GM19023 (cell line): Measurements from ENCODE around the gene XIAP.
"Not testable (repeated sequence)": the region's sequence is repeated elsewhere in the genome, so short reads cannot be mapped to it uniquely, and the experiment has no call there.

ENCODE experiments used
- ATAC-seq: cut with Tn5 transposase; IDR thresholded peaks from one replicate; pipeline ENCODE4 v1.9.1; 2021; ENCODE audit warnings: mild to moderate bottlenecking, moderate library complexity; ENCODE audit not compliant: unreplicated experiment

Gene XIAP

DNA sequence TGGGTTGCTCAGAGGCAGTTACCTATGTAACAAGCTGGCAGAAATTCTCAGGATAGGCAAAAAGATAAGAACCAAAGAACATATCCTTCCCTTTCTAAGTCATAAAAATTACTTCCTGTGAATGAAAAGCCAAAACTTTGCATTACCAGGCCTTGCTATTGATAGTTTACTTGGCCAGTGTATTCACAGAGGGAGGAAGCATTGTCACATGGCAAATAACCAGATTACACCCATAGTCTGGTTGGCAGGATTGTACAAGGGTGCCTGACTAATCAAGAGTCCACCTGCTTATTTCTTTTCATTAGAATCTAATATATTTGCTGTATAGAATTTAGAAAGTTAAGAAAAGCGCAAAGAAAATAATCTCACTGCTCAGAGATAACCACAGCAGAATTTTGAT lies 14.1 kb downstream of the XIAP start:
- ATAC-seq = no peak

DNA sequence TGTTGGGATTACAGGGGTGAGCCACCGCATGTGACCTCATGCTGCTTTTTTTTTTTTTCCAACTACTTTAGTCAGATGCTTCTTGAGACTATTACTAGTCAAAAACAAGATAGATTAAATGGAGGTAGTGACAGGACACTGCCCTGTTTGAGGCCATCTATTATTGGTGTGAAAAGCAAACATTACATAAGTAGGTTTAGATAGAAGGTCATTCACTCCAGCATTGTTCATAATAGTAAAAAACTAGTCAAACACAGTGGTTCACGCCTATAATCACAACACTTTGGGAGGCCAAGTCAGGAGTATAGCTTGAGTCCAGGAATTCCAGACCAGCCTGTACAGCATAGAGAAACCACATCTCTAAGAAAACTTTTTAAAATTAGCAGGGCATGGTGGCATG lies 16.3 kb downstream of the XIAP start:
- ATAC-seq = no peak

DNA sequence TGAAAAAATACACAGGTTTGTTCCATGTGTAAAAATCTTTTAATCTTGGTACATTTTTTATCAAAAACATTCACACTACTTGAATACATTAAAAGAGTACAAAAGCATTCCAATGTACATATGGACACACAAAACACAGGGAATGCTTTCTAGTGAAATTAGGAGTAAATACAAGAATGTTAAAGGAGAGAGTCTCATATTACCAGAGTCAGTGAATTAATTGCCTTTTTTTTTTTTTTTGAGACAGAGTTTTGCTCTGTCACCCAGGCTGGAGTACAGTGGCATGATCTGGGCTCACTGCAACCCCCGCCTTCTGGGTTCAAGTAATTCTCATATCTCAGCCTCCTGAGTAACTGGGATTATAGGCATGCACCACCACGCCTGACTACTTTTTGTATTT lies 17.0 kb downstream of the XIAP start:
- no peak for ATAC-seq

DNA sequence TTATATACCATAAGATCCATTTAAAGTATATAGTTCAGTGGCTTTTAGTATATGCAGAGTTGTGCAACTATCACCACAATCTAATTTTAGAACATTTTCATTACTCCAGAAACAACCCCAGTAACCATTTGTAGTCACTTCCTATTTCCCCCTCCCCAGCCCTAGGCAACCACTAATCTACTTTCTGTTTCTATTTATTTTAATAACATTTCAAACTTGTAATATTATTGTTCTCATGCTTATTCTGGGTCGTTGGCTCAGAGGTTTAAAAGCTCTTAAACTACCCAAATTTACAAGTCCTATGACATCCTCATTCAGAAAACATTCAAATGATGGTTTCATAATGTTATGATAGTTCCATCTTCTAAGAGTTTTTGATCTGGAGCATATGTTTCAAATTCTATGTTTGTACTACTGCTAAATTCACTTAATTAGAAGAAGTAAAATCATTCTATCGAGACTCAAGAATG lies 18.4 kb downstream of the XIAP start:
- ATAC-seq = peak; percentile 49

DNA sequence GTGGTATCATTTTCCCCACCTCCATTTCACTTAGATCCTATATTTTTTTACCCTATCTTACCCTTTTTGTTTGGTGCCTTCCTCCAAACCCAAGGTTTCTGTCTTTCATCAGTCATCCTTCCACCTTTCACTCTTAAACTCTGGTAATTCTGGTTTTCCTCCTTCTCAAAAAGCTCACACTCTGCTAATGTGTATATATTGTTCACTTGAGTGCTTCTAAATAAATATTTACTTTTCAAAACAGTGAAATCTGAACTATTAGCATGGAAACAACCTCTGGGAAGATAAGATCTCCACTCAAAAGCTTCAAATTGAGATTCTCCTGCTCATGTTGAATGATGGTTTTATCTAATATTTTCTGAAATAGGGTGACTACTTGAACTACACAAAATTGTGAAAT lies 21.5 kb downstream of the XIAP start:
- ATAC-seq = no peak

DNA sequence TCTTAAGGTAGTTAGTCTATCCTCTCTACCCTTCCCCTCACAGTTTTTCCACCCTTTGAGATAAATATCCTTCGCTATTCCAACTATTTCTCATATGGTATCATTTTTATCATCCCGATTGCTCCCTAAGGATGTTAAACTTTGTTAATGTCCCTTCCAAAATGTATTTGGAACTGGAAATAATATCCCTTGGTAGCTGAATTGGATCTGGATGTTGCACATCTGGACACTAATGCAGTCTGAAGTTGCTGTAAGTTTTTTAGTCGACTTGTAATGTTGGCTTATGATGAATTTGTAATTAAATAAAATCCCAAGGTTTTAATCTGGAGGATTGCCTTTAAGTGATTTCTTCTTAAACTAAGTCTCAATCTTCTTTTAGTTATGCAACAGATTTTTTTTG lies 22.5 kb downstream of the XIAP start:
- ATAC-seq = no peak

DNA sequence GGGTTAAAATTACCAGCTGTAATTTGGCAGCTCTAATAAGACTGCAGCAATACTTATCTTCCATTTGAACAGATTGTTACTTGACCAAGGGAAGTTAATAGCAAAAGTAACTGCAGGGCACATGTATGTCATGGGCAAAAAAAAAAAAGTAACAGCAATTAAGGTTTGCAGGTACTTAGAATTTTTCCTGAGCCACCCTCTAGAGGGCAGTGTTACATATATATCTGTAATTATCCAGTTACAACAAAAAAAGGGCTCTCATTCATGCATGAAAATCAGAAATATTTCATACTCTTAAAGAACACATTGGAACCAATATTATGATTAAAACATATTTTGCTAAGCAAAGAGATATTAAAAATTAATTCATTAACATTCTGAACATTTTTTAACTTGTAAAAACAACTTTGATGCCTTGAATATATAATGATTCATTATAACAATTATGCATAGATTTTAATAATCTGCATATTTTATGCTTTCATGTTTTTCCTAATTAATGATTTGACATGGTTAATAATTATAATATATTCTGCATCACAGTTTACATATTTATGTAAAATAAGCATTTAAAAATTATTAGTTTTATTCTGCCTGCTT lies 25.1 kb downstream of the XIAP start:
- ATAC-seq = no peak

DNA sequence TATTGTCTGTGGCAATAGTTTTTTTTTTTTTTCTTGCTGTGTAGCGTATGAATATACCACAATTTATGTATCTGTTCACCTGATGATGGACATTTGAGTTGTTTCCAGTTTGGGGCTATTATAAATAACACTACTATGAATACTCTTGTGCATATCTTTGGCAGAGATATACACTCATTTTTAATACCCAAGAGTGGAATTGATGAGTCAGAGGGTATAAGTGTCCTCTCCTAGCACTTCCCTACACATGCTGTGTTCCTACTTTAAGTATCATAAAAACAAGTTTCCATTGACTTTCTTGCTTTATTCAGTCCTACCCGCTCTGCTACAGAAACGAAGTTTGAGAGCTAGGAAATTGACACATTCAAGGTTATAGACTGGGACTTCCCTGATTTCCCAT lies 39.8 kb downstream of the XIAP start:
- no peak for ATAC-seq

DNA sequence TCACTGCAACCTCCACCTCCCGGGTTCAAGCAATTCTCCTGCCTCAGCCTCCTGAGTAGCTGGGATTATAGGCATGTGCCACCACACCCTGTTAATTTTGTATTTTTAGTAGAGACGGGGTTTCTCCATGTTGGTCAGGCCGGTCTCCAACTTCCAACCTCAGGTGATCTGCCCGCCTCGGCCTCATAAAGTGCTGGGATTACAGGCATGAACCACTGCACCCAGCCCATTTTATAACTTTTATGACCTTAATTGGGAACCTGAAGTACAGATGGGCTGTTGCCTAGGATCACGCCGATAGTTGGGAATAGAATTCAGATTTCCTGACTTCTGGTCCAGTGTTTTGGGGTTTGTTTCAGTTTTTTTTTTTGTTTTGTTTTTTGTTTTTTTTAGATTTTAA lies 43.4 kb downstream of the XIAP start:
- ATAC-seq = not testable (repeated sequence)

DNA sequence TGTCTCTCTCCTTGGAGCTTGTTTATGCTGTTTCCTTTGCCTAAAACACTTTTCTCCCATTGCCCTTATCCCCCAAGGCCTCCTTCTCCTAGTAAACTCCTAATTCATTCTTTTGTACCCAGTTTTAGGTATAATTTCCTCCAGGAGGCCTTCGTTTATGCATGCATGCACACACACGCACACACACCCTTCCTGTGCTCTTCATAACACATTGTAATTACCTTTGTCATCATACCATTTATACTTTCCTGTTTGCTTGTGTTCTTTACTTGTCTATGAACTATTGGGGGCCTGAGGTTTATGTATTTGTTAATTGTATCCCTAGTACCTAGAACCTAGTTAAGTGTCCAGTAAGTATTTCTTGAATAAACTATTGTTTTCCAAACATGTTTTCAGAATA lies 45.5 kb downstream of the XIAP start:
- ATAC-seq = no peak

DNA sequence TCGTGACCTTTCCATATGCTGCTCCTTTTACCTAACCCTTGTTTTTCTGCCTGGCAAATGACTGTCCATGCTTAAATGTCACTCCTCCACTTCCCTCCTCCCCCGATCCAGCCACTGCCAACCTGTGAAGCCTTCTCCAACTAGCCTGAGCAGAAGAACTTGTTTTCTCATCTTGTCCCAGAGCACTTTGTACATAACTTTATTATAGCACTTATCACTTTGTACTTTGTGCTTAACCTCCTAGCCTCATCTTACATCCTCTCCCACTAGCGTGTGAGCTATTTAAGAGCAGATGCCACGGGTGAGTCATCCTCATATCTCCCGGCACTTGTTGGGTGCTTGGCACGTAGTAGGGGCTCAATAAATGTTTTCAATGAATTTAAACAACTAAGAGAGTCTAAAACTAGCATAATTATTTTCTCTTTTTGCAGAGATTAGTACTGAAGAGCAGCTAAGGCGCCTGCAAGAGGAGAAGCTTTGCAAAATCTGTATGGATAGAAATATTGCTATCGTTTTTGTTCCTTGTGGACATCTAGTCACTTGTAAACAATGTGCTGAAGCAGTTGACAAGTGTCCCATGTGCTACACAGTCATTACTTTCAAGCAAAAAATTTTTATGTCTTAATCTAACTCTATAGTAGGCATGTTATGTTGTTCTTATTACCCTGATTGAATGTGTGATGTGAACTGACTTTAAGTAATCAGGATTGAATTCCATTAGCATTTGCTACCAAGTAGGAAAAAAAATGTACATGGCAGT lies 46.9 kb downstream of the XIAP start:
- no peak for ATAC-seq

DNA sequence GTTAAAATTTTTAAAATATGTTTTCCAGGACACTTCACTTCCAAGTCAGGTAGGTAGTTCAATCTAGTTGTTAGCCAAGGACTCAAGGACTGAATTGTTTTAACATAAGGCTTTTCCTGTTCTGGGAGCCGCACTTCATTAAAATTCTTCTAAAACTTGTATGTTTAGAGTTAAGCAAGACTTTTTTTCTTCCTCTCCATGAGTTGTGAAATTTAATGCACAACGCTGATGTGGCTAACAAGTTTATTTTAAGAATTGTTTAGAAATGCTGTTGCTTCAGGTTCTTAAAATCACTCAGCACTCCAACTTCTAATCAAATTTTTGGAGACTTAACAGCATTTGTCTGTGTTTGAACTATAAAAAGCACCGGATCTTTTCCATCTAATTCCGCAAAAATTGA lies 49.7 kb downstream of the XIAP start:
- ATAC-seq = no peak

DNA sequence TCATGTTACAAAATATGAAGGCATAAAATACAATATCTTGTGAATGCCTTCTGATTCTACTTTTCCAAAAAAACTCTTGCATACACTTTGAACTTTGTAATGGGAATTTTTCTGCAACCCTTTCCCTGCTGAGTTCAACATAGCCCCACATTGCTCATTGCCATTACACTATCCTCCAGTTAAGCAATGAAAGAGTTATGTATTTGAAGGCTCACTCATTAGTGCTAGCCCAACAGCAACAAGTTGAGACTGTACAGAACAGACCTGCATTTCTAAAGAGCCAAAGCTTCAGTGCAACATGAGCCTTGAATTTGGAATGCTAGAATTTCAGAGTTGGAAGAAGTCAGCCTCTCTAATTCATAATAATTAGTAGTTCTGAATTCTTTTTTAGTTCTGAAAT lies 57.2 kb downstream of the XIAP start:
- ATAC-seq = no peak

DNA sequence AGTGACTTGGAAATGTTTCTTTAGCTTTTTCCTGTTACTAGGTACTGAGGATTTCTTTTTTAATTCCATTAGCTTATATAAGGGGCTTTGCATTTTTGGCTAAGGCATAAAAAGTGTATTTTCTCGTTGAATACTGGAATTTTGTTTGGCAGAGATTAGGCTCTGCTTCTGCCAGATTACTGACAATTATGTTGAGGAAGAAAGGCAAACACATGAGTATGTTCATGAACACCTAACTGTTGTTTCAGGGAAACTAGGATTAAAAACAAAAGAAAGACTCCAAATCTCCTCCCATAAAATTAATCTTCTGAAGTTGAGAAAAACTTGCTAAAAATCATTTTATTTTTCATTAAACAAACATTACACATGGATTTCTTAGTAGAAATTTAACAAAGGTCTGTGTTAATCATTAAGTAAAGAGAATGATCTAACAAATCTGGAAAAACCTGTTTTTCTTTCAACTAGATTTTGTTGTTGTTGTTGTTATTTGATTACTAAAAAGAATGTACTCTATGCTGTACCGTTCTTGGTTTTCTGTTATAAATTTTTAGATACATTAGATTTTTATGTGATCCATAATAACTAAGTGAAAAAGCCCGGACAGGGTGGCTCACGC lies 58.4 kb downstream of the XIAP start:
- ATAC-seq = no peak

DNA sequence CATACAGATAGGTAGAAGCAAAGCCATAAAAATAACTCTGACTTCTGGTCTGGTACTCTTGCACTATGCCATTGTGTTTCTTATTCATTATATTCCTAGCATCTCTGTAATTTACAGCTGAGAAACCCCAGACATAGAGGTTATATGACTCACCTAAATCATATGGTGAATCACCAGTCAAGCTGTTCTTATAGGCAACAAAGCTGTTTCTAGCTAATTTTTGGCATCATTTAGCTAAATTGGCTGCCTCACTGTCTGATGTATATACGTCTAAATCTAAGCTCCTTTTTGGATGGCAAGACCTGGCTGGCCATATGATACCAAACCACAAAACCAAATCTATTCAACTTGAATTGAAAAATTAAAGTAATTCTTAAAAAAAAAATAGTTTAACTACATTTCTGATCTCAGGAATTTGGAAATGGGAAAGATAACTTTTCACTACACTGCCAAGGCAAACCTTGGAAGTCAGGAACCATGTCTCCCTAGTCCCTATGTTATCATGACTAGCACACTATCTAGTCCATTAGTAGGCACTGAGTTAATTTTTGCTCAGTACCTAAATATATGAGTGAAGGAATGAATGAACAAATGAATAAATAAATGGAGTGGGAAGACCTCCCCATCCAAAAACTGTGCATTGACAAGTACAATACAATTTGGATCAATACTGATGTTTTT lies 60.4 kb downstream of the XIAP start:
- ATAC-seq = no peak

DNA sequence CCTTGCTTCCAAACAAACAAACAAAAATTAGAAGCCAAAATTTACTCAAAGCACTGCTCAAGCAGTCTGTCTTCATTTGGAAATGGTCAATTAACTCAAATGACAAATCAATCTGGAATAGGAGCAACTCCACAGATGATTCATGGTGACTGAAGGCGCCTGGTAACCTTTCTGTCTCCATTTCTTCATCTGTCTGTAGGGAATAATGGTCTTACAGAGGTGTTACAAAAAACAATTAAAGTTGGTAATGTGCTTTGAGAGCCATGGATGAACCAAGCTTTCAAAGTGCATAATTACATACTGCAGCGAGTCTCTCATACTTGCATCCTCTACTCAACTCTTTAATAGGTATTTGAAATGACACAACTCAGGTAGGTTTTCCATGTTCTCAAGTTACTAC lies 63.4 kb downstream of the XIAP start:
- ATAC-seq = no peak

DNA sequence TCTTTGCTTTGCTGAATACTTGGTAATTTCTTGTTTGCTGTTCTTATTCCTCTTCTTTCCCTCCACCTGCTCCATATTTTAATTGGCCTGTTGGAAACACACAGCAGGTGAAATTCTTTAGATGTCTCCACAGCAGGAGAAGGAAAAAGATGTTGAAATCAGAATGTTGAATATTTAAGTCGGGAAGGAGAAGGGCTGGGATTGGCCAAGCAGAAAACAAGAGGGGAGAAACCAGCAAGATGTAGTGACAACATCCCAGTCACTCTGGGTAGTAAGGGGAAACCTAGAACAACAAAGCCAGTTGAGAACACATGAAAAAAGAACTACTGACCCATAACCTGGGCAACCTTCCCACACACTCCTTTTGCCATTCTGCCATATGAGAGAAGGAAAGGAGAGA lies 64.3 kb downstream of the XIAP start:
- ATAC-seq = no peak

DNA sequence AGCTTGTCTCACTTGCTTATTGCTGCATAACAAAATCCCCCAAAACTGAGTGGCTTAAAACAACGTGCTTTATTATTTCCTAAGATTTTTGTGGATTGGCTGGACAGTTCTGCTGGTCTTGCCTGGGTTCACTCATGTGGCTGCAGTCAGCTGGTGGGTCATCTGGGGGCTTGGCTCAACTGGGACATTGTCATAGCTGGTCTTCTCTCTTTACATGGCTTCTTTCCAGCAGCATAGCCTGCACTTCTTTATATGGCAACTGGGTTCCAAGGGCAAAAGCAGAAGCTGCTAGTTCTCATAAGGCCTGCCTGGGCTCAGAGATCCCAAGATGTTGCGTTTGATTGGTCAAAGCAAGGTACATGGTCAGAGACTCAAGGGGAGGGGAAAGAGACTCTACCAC lies 68.0 kb downstream of the XIAP start:
- no peak for ATAC-seq

DNA sequence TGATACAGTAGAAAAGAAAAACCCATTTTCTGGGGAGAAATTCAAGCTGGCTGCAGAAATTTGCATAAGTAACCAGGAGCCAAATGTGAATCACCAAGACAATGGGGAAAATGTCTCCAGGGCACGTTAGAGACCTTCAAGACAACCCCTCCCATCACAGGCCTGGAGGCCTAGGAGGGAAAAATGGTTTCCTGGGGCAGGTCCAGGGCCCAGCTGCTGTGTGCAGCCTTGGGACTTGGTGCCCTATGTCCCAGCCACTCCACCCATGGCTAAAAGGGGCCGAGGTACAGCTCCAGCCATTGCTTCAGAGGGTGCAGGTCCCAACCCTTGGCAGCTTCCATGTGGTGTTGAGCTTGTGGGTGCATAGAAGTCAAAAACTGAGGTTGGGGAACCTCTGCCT lies 72.2 kb downstream of the XIAP start:
- not testable (repeated sequence) for ATAC-seq

DNA sequence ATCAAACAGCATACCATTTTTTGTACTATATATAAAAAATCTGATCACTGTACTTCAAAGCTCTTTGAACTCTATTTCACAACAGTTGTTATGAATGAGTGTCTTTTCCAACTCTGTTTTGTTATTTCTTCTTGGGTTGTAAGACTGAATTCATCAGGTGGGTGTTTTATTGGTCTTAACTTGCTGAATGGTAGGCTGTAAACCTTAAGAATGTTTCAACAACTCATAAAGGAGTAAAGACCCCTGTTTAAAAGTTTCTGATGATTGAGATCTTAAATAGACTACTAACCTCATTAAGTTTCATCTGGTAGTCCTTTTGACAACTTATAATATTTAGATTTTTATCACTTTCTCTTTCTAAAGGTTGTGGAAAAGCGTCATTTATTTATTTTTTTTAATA lies 83.2 kb downstream of the XIAP start:
- ATAC-seq = no peak

DNA sequence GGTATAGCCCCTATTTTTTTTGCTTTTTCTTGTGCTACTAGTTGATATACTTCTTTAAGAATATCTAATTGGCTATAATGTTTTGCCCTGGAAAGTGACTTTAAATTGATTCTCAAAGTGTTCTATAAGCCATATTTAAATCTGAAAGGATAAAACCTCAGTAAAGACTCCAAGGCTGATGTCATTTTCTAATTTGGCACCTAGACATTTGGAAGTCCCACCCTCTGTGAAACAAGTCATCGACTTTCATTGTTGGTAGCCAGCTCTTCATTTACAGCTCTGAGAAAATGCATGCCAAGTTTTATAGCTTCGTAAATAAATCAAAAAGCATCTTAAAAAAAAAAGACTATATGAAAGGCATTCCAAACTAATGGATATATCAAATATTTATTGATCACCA lies 83.6 kb downstream of the XIAP start:
- no peak for ATAC-seq

DNA sequence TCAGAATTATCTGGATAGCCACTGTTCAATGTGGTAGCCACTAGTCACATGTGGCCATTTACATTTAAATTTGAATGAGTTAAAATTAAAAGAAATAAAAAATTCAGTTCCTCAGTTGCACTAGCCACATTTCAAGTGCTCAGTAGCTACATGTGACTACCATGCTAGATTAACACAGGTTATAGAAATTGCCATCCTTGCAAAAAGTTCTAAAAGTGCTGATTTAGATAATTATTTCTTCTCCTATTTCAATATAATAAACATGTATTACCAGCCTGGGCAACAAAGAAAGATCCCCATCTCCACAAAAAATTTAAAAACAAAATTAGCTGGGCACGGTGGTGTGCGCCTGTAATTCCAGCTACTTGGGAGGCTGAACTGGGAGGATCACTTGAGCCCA lies 90.0 kb downstream of the XIAP start:
- ATAC-seq = no peak
